HAP-1 (cell line): ENCODE results near the gene DLG2.

Source experiments
- DNase-seq, 2 experiments: peaks; one replicate each; pipeline ENCODE4 v3.0.0-alpha.2; 2016 to 2020; ENCODE audit warnings: low spot score in 2 of 2
- H3K27me3 ChIP-seq: fragments of 250-450 bp; sonication (Bioruptor Pico); 2 replicates; pipeline ENCODE4 v1.5.1; 2020; ENCODE audit warnings: low read depth, mild to moderate bottlenecking, moderate library complexity
- H3K36me3 ChIP-seq: fragments of 250-450 bp; sonication (Bioruptor Pico); replicated peaks from 2 replicates; pipeline ENCODE4 v1.5.1; 2020; ENCODE audit warnings: mild to moderate bottlenecking
- H3K4me1 ChIP-seq: fragments of 250-450 bp; sonication (Bioruptor Pico); 2 replicates; pipeline ENCODE4 v1.5.1; 2020; ENCODE audit warnings: mild to moderate bottlenecking
- H3K4me3 ChIP-seq: fragments of 250-450 bp; sonication (Bioruptor Pico); 2 replicates; pipeline ENCODE4 v1.5.1; 2020; ENCODE audit warnings: mild to moderate bottlenecking, moderate library complexity
- H3K9me3 ChIP-seq: fragments of 250-450 bp; sonication (Bioruptor Pico); 2 replicates; pipeline ENCODE4 v1.5.1; 2020; ENCODE audit warnings: mild to moderate bottlenecking, moderate library complexity
- in situ Hi-C: fragments of 300-500 bp; cut with MboI; formaldehyde crosslinking; loops from 3 replicates; pipeline ENCODE4 v1.14.3; 2020; ENCODE audit warnings: low sequenced_read_pairs, inconsistent platforms, mixed read lengths

Gene DLG2

GRCh38 chr11:83922953-83923352, 1704.2 kb downstream of the DLG2 start:
- Histone ChIP-seq H3K27me3 (no peaks in the 10 kb centered on the region; the same call in 1 of the 2 replicates), H3K4me1 (no peaks in the 10 kb centered on the region), H3K4me3 (no peak overlapping the region), H3K9me3 (no peaks in the 10 kb centered on the region), H3K36me3 (no peaks in the 10 kb centered on the region)
- in situ Hi-C loops: no loop called here
- no peak for DNase-seq

- H3K9me3 ChIP-seq: no peaks in the 10 kb centered on the region
- H3K4me3 ChIP-seq: no peak overlapping the region
- DNase-seq: no peak
- in situ Hi-C loops: no loop called here
- no peaks in the 10 kb centered on the region for H3K36me3 ChIP-seq
- H3K27me3 ChIP-seq: no peaks in the 10 kb centered on the region; the same call in 1 of the 2 replicates
- H3K4me1 ChIP-seq: no peaks in the 10 kb centered on the region
These were observed 1704.8 kb downstream of the DLG2 start for GRCh38 chr11:83922318-83922717.

DNA sequence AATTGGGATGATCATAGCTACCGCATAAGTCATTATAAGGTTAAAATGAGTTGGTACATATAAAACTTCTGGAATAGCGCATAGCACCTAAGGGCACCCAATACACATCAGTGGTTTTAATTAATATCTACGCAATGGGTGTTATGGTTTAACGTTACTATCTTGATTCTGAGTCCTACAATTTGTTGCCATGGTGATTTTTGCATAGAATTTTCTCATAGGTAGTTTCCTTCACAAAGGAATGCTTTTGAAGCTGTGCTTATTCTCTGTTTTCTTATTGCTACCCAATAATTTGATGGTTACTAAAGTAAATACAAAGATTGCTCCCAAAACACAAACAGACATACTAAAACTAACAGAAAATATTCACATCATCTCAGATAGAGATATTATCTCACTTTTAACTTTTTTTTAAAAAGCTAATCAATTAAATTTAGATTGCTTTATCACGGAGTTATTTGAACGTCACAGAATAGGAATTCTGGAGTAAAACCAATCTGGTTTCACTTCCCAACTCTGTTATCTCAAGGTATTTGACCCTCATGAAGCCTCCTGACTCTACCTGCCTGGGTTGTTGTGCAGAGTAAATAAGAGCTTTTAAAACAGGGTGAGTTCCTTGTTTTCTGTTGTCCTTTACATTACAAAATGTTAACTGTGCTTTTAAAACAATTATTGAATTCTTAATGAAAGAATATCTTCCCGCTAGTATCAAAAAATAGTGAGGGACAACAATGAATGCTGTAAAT, 1705.5 kb downstream of the DLG2 start:
- H3K36me3 ChIP-seq: no peaks in the 10 kb centered on the region
- no peak overlapping the region for H3K4me3 ChIP-seq
- in situ Hi-C loops: no loop called here
- no peak for DNase-seq
- no peaks in the 10 kb centered on the region; the same call in 1 of the 2 replicates for H3K27me3 ChIP-seq
- H3K4me1 ChIP-seq: no peaks in the 10 kb centered on the region
- no peaks in the 10 kb centered on the region for H3K9me3 ChIP-seq

DNA sequence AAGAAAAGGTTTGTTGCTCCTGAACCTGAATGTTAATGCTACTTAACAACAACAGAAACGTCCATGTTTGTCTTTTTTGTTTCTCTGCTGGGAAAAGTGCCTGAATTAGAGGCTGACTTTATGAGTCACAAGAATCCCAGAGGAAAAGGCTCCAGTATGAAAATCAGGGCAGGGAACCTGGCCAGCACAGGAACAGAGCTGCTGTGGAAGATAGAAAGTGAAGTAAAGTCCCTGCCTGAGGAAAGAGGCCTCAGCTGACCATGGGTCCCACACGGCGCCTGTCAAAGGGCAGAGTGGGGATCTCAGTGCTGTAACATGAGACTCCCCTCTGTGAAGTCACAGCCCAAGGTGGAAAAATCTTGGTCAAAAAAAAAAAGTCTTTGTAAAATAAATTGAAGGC, 1708.7 kb downstream of the DLG2 start:
- DNase-seq: no peak
- Histone ChIP-seq H3K4me3 (no peak overlapping the region), H3K27me3 (no peaks in the 10 kb centered on the region; the same call in 1 of the 2 replicates), H3K4me1 (no peaks in the 10 kb centered on the region), H3K9me3 (no peaks in the 10 kb centered on the region), H3K36me3 (no peaks in the 10 kb centered on the region)
- in situ Hi-C loops: no loop called here

DNA sequence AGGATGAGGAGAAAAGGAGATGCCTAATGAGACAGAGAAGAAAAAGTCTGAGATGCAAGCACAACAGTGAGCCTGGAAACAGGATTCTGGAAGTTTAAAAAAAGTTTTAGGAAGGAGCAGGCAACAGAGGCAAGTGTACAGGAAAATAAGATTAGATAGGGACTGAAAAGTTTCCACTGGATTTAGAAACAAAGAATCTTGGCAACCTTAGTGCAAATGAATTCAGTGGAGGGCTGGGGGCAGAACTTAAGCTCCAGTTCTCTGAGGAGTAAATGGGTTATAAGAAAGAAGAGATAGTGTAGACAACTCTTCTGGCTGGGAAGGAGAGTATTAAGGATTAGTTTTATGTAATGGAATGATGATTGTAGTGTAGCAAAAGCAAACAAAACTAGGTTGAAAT, 1712.1 kb downstream of the DLG2 start:
- Histone ChIP-seq H3K9me3 (no peaks in the 10 kb centered on the region), H3K27me3 (no peaks in the 10 kb centered on the region), H3K4me1 (no peaks in the 10 kb centered on the region; the same call in 1 of the 2 replicates), H3K4me3 (no peak overlapping the region), H3K36me3 (no peaks in the 10 kb centered on the region)
- DNase-seq: no peak
- in situ Hi-C loops: no loop called here

GRCh38 chr11:83909579-83910534, 1717.3 kb downstream of the DLG2 start:
- no peaks in the 10 kb centered on the region for H3K27me3 ChIP-seq
- H3K4me1 ChIP-seq: no peaks in the 10 kb centered on the region; the same call in 1 of the 2 replicates
- H3K36me3 ChIP-seq: no peaks in the 10 kb centered on the region
- in situ Hi-C loops: no loop called here
- no peak for DNase-seq
- H3K9me3 ChIP-seq: no peaks in the 10 kb centered on the region
- no peak overlapping the region for H3K4me3 ChIP-seq

GRCh38 chr11:83908298-83908856, 1718.8 kb downstream of the DLG2 start:
- H3K4me1 ChIP-seq: no peaks in the 10 kb centered on the region; the same call in 1 of the 2 replicates
- H3K27me3 ChIP-seq: no peaks in the 10 kb centered on the region
- in situ Hi-C loops: no loop called here
- no peak overlapping the region for H3K4me3 ChIP-seq
- H3K9me3 ChIP-seq: no peaks in the 10 kb centered on the region
- DNase-seq: no peak
- H3K36me3 ChIP-seq: no peaks in the 10 kb centered on the region

- no peaks in the 10 kb centered on the region for H3K9me3 ChIP-seq
- H3K27me3 ChIP-seq: no peaks in the 10 kb centered on the region
- no peak overlapping the region for H3K4me3 ChIP-seq
- no peaks in the 10 kb centered on the region for H3K36me3 ChIP-seq
- in situ Hi-C loops: no loop called here
- H3K4me1 ChIP-seq: no peaks in the 10 kb centered on the region
- DNase-seq: no peak
These were observed 1731.6 kb downstream of the DLG2 start for GRCh38 chr11:83895516-83895915.

GRCh38 chr11:83881428-83881827, 1745.7 kb downstream of the DLG2 start:
- H3K27me3 ChIP-seq: no peaks in the 10 kb centered on the region
- no peaks in the 10 kb centered on the region for H3K36me3 ChIP-seq
- no peaks in the 10 kb centered on the region for H3K9me3 ChIP-seq
- in situ Hi-C loops: no loop called here
- H3K4me3 ChIP-seq: no peak overlapping the region
- DNase-seq: peak in 1 of 2 experiments; percentile 18
- no peaks in the 10 kb centered on the region for H3K4me1 ChIP-seq

GRCh38 chr11:83871054-83871453, 1756.1 kb downstream of the DLG2 start:
- DNase-seq: no peak
- no peaks in the 10 kb centered on the region for H3K9me3 ChIP-seq
- no peak overlapping the region for H3K4me3 ChIP-seq
- H3K4me1 ChIP-seq: no peaks in the 10 kb centered on the region
- H3K36me3 ChIP-seq: no peaks in the 10 kb centered on the region
- in situ Hi-C loops: no loop called here
- H3K27me3 ChIP-seq: no peaks in the 10 kb centered on the region

DNA sequence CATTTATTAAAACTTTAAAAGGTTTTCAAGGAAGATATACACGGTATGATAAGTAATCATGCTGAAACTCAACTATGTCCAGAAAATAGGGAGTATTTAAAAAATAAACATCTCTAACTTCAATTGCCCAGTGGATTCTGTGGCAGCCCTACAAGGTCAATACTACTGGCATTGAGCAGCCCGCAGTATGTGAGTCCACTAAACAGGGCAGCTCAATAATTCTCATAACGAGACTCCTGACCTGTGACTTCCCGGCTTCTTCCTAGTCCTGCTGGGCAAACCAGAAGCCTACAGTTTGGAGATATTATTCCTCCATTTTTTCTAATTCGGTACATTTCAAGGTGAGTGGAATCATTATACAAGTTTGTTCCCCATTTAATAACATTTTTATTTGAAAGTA, 1760.5 kb downstream of the DLG2 start:
- H3K4me3 ChIP-seq: no peak overlapping the region
- H3K9me3 ChIP-seq: no peaks in the 10 kb centered on the region
- no peaks in the 10 kb centered on the region for H3K4me1 ChIP-seq
- in situ Hi-C loops: no loop called here
- H3K36me3 ChIP-seq: no peaks in the 10 kb centered on the region
- H3K27me3 ChIP-seq: no peaks in the 10 kb centered on the region
- no peak for DNase-seq

DNA sequence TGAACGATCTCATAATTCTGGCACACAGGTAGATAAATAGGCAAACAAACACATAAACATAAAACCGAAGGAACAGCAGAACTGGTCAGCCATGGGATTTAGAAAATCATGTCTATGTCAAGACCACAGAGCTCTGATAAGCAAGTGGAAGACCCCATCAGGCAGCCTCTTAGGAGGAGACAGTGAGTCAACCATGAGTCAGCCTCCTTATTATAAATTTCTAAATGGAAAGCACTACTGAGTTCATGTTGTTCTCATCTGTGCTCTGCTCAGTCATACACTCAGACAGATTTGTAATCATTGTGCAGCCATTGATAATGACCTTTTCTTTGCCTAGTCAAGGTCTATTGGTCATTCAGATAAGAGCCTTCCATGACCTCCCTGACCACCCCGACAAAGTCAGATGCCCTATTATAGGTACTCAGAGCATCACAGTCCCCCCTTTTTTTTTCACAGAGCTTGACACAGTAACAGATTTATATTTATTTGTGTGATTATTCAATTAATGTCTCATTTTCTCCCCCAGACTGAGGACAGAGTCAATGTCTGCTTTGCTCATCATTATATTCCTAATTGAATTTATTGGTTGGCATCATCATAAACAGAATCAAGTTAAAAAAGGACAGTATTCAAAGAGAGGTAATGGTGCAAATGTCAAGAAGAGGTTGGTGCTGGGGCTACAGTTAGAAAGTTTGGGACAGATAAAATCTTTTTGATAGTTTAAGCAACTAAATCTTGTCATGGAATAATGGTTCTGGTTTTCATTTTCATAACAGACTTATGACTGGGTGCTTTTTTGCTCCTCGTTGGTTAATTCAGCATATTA, 1761.3 kb downstream of the DLG2 start:
- no peak overlapping the region for H3K4me3 ChIP-seq
- no peaks in the 10 kb centered on the region for H3K36me3 ChIP-seq
- in situ Hi-C loops: no loop called here
- H3K4me1 ChIP-seq: no peaks in the 10 kb centered on the region
- no peaks in the 10 kb centered on the region for H3K9me3 ChIP-seq
- DNase-seq: no peak
- H3K27me3 ChIP-seq: no peaks in the 10 kb centered on the region

DNA sequence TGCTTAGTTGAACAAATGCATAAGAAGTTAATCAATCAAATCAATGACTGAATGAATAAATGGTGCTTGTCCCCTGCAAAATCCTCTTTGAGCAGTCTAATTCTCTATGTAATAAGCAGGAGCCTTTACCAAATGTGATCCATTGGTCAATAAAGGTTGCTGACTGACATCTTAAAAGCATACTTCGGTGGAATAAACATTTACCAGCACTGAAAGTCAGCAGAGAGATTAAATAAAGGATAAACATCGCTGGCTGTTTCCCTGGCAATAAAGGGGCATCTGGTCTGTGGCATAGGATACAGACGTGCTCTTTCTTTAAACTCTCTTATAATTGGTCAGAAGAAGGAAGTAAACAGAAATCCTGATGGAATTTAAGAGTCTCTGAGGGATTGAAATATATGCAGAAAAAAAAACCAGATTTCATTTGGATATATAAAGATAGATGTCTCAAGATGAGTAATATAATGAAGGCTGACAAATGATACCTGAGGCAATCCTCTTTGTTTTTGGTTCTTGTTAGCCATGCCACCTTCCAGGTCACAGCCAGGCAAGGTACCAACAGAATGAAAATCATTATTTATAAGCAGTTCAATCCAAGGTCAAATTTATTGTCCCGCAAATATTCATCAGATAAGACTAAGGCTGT, 1762.6 kb downstream of the DLG2 start:
- H3K4me1 ChIP-seq: no peaks in the 10 kb centered on the region
- no peaks in the 10 kb centered on the region for H3K27me3 ChIP-seq
- no peak for DNase-seq
- H3K36me3 ChIP-seq: no peaks in the 10 kb centered on the region
- in situ Hi-C loops: no loop called here
- no peak overlapping the region for H3K4me3 ChIP-seq
- no peaks in the 10 kb centered on the region for H3K9me3 ChIP-seq
